OCI-LY1 (cell line): ENCODE results near the gene BACH1.

ENCODE experiments used
- H2AFZ ChIP-seq: fragments of 200-600 bp; sonication (generic), shearing (Covaris generic); 2 replicates; pipeline ENCODE4 v1.6.0; 2014; ENCODE audit warnings: antibody characterized with exemption, mild to moderate bottlenecking, low read length
- H3F3A ChIP-seq: fragments of 200-600 bp; sonication (generic), shearing (Covaris generic); 2 replicates; pipeline ENCODE4 v1.6.0; 2014; ENCODE audit warnings: mild to moderate bottlenecking, antibody characterized with exemption, low read length, moderate library complexity; ENCODE audit not compliant: insufficient read depth
- H3K27ac ChIP-seq: fragments of 200-600 bp; sonication (generic); 2 replicates; pipeline ENCODE4 v1.5.1; 2014; ENCODE audit warnings: low read length, mixed run types, mild to moderate bottlenecking, low read depth; ENCODE audit not compliant: poor library complexity, severe bottlenecking
- H3K27me3 ChIP-seq: fragments of 200-600 bp; sonication (generic); 2 replicates; pipeline ENCODE4 v1.6.0; 2014; ENCODE audit warnings: antibody characterized with exemption, mild to moderate bottlenecking, low read length, moderate library complexity; ENCODE audit not compliant: insufficient read depth
- H3K36me3 ChIP-seq: fragments of 200-600 bp; sonication (generic); 2 replicates; pipeline ENCODE4 v1.6.1; 2014; ENCODE audit warnings: mild to moderate bottlenecking, antibody characterized with exemption, low read length, moderate library complexity, mixed read lengths; ENCODE audit not compliant: insufficient read depth
- H3K4me1 ChIP-seq: fragments of 200-600 bp; sonication (generic); 2 replicates; pipeline ENCODE4 v1.5.1; 2014; ENCODE audit warnings: mild to moderate bottlenecking, low read length, moderate library complexity; ENCODE audit not compliant: insufficient read depth, severe bottlenecking
- H3K4me2 ChIP-seq: fragments of 200-600 bp; sonication (generic), shearing (Covaris generic); 2 replicates; pipeline ENCODE4 v1.6.1; 2014; ENCODE audit warnings: low read length
- H3K4me3 ChIP-seq: fragments of 200-600 bp; sonication (generic); 2 replicates; pipeline ENCODE4 v1.5.1; 2014; ENCODE audit warnings: low read length, low read depth, mild to moderate bottlenecking, mixed read lengths; ENCODE audit not compliant: poor library complexity, severe bottlenecking
- H3K79me2 ChIP-seq: fragments of 200-600 bp; shearing (Covaris generic); 2 replicates; pipeline ENCODE4 v1.6.1; 2016; ENCODE audit warnings: mixed run types, low read length, mixed read lengths; ENCODE audit not compliant: insufficient read depth
- H3K9ac ChIP-seq: fragments of 200-600 bp; sonication (generic), shearing (Covaris generic); 2 replicates; pipeline ENCODE4 v1.6.1; 2014; ENCODE audit warnings: mild to moderate bottlenecking, low read length, mixed read lengths
- H3K9me2 ChIP-seq: fragments of 200-600 bp; sonication (generic), shearing (Covaris generic); 2 replicates; pipeline ENCODE4 v1.6.1; 2014; ENCODE audit warnings: low read depth, mild to moderate bottlenecking, low read length, mixed read lengths
- H3K9me3 ChIP-seq: fragments of 200-600 bp; shearing (Covaris generic); 2 replicates; pipeline ENCODE4 v1.6.1; 2014; ENCODE audit warnings: low read length, mixed read lengths
- H4K20me1 ChIP-seq: fragments of 200-600 bp; sonication (generic), shearing (Covaris generic); 2 replicates; pipeline ENCODE4 v1.6.0; 2016; ENCODE audit warnings: mild to moderate bottlenecking, low read length; ENCODE audit not compliant: insufficient read depth
- CTCF ChIP-seq: fragments of 200-600 bp; sonication (generic), shearing (Covaris generic); IDR thresholded peaks from 2 replicates; pipeline ENCODE4 v1.5.1; 2017; ENCODE audit warnings: mild to moderate bottlenecking, antibody characterized with exemption, low read length, moderate library complexity, mixed read lengths
- EZH2 ChIP-seq: fragments of 200-600 bp; sonication (generic), shearing (Covaris generic); IDR thresholded peaks from 2 replicates; pipeline ENCODE4 v1.8.0; 2017; ENCODE audit warnings: borderline replicate concordance, mixed run types, mild to moderate bottlenecking, antibody characterized with exemption, low read length, moderate library complexity, mixed read lengths

Gene BACH1

DNA sequence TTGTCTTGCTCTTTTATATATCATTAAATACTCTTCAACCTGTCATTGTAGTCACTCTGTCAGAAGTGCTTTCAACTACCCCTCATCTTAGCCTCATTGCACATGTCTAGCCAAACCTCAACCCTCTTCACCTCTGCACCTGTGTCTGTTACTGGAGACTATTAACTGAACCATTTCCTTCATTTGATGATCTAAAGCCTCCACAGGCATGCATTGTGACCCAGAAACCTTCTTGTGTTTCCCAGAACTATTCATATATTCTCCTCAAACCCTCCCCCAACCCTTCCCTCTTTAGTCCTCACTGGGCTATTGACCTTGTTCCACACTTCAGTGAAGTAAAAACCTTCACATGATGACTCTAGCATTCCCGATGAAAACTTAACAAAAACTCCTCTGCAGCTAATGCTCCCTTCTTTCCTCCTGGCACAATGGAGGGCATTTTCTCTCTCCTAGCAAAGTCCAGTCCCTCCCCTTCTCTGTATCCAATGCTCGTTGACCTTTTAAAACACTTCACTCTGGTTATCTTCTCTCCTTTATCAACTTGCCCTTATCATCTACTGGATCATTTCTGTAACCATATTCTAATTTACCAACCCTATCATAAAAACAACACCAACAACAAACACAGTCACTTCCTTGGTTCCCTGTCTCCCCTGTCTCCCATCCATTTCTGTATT, 86.1 kb downstream of the BACH1 start:
- TF ChIP-seq EZH2 (no peak), CTCF (no peak)

GRCh38 chr21:29385934-29386520, 87.3 kb downstream of the BACH1 start:
- Histone ChIP-seq H3K27me3 (no peaks in the 10 kb centered on the region), H3K27ac (no peak overlapping the region), H3F3A (no peaks in the 10 kb centered on the region), H3K9me2 (no peaks in the 10 kb centered on the region), H3K9me3 (no peaks in the 10 kb centered on the region), H3K4me1 (no peaks in the 10 kb centered on the region), H2AFZ (no peak overlapping the region), H3K4me3 (no peak overlapping the region), H3K4me2 (no peak overlapping the region), H3K79me2 (no peaks in the 10 kb centered on the region), H3K9ac (no peak overlapping the region), H4K20me1 (no peaks in the 10 kb centered on the region), H3K36me3 (no peaks in the 10 kb centered on the region)
- TF ChIP-seq CTCF (no peak), EZH2 (no peak)

More for the DNA sequence above, 86.1 kb downstream of the BACH1 start:
- Histone ChIP-seq H3K27me3 (no peaks in the 10 kb centered on the region), H3K4me3 (no peak overlapping the region), H4K20me1 (no peaks in the 10 kb centered on the region), H3K9ac (no peak overlapping the region), H3K27ac (no peak overlapping the region), H3K36me3 (no peaks in the 10 kb centered on the region), H3K4me2 (no peak overlapping the region), H3K9me2 (no peaks in the 10 kb centered on the region), H3K4me1 (no peaks in the 10 kb centered on the region), H3K79me2 (no peaks in the 10 kb centered on the region), H3F3A (no peaks in the 10 kb centered on the region), H3K9me3 (no peaks in the 10 kb centered on the region), H2AFZ (no peak overlapping the region)

- no peaks in the 10 kb centered on the region for H3K79me2 ChIP-seq
- H3K27ac ChIP-seq, result no peak overlapping the region
- no peaks in the 10 kb centered on the region for H3K9me3 ChIP-seq
- no peaks in the 10 kb centered on the region for H4K20me1 ChIP-seq
- no peaks in the 10 kb centered on the region for H3K36me3 ChIP-seq
- TF ChIP-seq EZH2 (no peak), CTCF (no peak)
- H3K4me3 ChIP-seq, result no peak overlapping the region
- H3K9me2 ChIP-seq, result no peaks in the 10 kb centered on the region
- no peak overlapping the region for H3K4me2 ChIP-seq
- no peak overlapping the region for H2AFZ ChIP-seq
- H3F3A ChIP-seq, result no peaks in the 10 kb centered on the region
- H3K9ac ChIP-seq, result no peak overlapping the region
- H3K4me1 ChIP-seq, result no peaks in the 10 kb centered on the region
- no peaks in the 10 kb centered on the region for H3K27me3 ChIP-seq
These were observed 88.1 kb downstream of the BACH1 start for GRCh38 chr21:29386803-29387202.
